Activated naive CD8-positive, alpha-beta T cell treated with anti-CD3 and anti-CD28 coated beads, Interleukin-2, amount 50 U/mL, for 24 hours (primary cell): ENCODE results near the gene GTF2E1.
A peak's percentile ranks its signal among the peaks of the same experiment; 100 is the strongest.
"Not testable (repeated sequence)": the region's sequence is repeated elsewhere in the genome, so short reads cannot be mapped to it uniquely, and the experiment has no call there.

Source experiments
- ATAC-seq: fragments of 150-1000 bp; cut with Tn5 transposase; one replicate; pipeline ENCODE4 v1.10.0; 2021
- DNase-seq: peaks from one replicate; pipeline ENCODE4 v3.0.0; 2021
- H3K27ac Mint-ChIP-seq: one replicate; pipeline ENCODE4 v1.8.0; 2021; ENCODE audit warnings: mild to moderate bottlenecking, mixed read lengths
- H3K27me3 Mint-ChIP-seq: one replicate; pipeline ENCODE4 v1.8.0; 2021; ENCODE audit warnings: mixed read lengths
- H3K36me3 Mint-ChIP-seq: one replicate; pipeline ENCODE4 v1.8.0; 2021; ENCODE audit warnings: low read depth, mixed read lengths
- H3K4me1 Mint-ChIP-seq: one replicate; pipeline ENCODE4 v1.8.0; 2021; ENCODE audit warnings: mixed read lengths
- H3K4me3 Mint-ChIP-seq: one replicate; pipeline ENCODE4 v1.8.0; 2021; ENCODE audit warnings: mild to moderate bottlenecking, moderate library complexity, mixed read lengths
- H3K9me3 Mint-ChIP-seq: one replicate; pipeline ENCODE4 v1.8.0; 2021; ENCODE audit warnings: mixed read lengths

Gene GTF2E1

DNA sequence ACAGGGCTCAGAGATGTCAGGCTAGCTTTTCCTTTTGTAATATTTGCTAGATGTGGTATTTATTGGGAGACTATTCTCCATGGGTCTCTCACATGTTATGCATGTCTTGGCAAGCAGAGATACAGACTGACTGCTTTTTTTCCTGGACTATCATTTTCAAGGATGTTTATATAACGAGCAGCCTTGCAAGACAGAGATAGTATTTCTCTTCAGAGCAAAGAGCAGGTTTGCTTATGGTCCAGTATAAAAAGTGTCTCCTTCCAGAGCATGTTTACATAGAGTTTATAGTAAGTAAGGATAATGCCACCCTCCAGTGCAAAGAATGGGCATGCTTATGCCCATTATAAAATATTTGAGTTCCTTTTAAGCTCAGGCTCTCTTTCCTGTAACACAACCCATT lies 24.6 kb downstream of the GTF2E1 start:
- ATAC-seq (no peak), DNase-seq (no peak)
- Mint-ChIP-seq H3K36me3 (peaks cover 8% of the 10 kb centered on the region), H3K9me3 (no peaks in the 10 kb centered on the region), H3K27me3 (no peaks in the 10 kb centered on the region), H3K4me1 (peaks cover 42% of the 10 kb centered on the region), H3K27ac (no peak overlapping the region), H3K4me3 (no peak overlapping the region)

- ATAC-seq, result no peak
- Mint-ChIP-seq H3K36me3 (peaks cover 12% of the 10 kb centered on the region), H3K9me3 (no peaks in the 10 kb centered on the region), H3K4me3 (no peak overlapping the region), H3K27ac (no peak overlapping the region), H3K4me1 (peaks cover 28% of the 10 kb centered on the region), H3K27me3 (no peaks in the 10 kb centered on the region)
- DNase-seq, result no peak
Measured at GRCh38 chr3:120769436-120769835, 26.9 kb downstream of the GTF2E1 start.

DNA sequence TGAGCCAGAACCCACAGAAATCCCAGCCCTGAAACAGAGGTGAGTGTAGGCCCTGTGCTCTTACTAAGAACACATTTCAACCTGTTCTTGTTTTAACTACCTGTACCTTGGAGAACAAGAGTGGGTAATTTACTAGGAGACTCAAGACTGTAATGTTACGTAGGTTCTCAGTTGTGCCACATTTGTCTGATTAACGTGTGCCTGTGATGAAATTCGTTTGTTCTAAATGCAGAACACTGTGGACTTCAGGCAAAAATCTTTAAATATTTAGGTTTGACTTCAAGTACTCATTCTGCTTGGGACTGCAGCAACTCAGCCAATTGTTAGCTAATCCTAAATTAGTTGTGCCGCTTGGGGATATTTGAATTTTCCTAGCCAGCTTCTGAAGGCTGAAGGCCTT lies 28.3 kb downstream of the GTF2E1 start:
- no peaks in the 10 kb centered on the region for H3K27me3 Mint-ChIP-seq
- H3K4me1 Mint-ChIP-seq, result peaks cover 19% of the 10 kb centered on the region
- H3K36me3 Mint-ChIP-seq, result peaks cover 12% of the 10 kb centered on the region
- no peak overlapping the region for H3K27ac Mint-ChIP-seq
- ATAC-seq (no peak), DNase-seq (no peak)
- H3K4me3 Mint-ChIP-seq, result no peak overlapping the region
- H3K9me3 Mint-ChIP-seq, result no peaks in the 10 kb centered on the region

GRCh38 chr3:120772081-120772480 lies 29.5 kb downstream of the GTF2E1 start:
- H3K27ac Mint-ChIP-seq, result no peak overlapping the region

GRCh38 chr3:120773932-120774331 lies 31.4 kb downstream of the GTF2E1 start:
- H3K27me3 Mint-ChIP-seq, result no peaks in the 10 kb centered on the region
- no peak overlapping the region for H3K27ac Mint-ChIP-seq
- H3K9me3 Mint-ChIP-seq, result no peaks in the 10 kb centered on the region
- peaks cover 16% of the 10 kb centered on the region for H3K36me3 Mint-ChIP-seq
- ATAC-seq (peak; percentile 96), DNase-seq (no peak)
- no peak overlapping the region for H3K4me3 Mint-ChIP-seq
- H3K4me1 Mint-ChIP-seq, result peaks cover 9% of the 10 kb centered on the region

More at GRCh38 chr3:120772081-120772480, 29.5 kb downstream of the GTF2E1 start:
- no peak overlapping the region for H3K4me3 Mint-ChIP-seq
- no peaks in the 10 kb centered on the region for H3K27me3 Mint-ChIP-seq
- ATAC-seq (no peak), DNase-seq (no peak)
- H3K36me3 Mint-ChIP-seq, result peaks cover 15% of the 10 kb centered on the region
- H3K9me3 Mint-ChIP-seq, result no peaks in the 10 kb centered on the region
- H3K4me1 Mint-ChIP-seq, result peaks cover 12% of the 10 kb centered on the region

DNA sequence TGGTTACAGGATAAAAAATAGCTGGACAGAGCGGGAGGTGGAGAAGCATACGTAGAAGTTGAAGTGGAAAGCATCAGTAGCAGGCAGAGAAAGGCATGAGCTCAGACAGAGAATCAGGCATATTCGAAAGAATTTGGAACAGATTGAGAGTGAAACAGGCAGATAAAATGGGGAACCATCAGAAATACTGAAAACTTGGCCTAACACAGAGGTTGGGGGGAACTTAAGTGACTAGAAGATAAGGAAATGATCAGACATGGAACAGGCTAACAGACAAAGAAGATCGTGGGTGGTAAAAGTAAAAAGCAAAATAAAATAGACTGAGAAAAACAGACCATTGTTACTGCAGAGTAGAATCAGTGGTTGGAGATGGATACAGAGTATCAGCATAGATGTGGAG lies 32.9 kb downstream of the GTF2E1 start:
- Mint-ChIP-seq H3K36me3 (peaks cover 23% of the 10 kb centered on the region), H3K27ac (no peak overlapping the region), H3K9me3 (no peaks in the 10 kb centered on the region), H3K27me3 (no peaks in the 10 kb centered on the region), H3K4me1 (peaks cover 6% of the 10 kb centered on the region), H3K4me3 (no peak overlapping the region)
- no peak for DNase-seq
- ATAC-seq, result no peak

- peaks cover 25% of the 10 kb centered on the region for H3K36me3 Mint-ChIP-seq
- no peak overlapping the region for H3K27ac Mint-ChIP-seq
- H3K27me3 Mint-ChIP-seq, result no peaks in the 10 kb centered on the region
- no peaks in the 10 kb centered on the region for H3K9me3 Mint-ChIP-seq
- H3K4me1 Mint-ChIP-seq, result peaks cover 4% of the 10 kb centered on the region
- H3K4me3 Mint-ChIP-seq, result no peak overlapping the region
- DNase-seq, result no peak
- no peak for ATAC-seq
Measured at GRCh38 chr3:120778776-120779175, 36.2 kb downstream of the GTF2E1 start.

- H3K27me3 Mint-ChIP-seq, result no peaks in the 10 kb centered on the region
- no peaks in the 10 kb centered on the region for H3K9me3 Mint-ChIP-seq
- peaks cover 32% of the 10 kb centered on the region for H3K36me3 Mint-ChIP-seq
- peaks cover 4% of the 10 kb centered on the region for H3K4me1 Mint-ChIP-seq
- no peak overlapping the region for H3K4me3 Mint-ChIP-seq
- ATAC-seq (no peak), DNase-seq (no peak)
- no peak overlapping the region for H3K27ac Mint-ChIP-seq
Measured at GRCh38 chr3:120780977-120781376, 38.4 kb downstream of the GTF2E1 start.

GRCh38 chr3:120785832-120786231 lies 43.3 kb downstream of the GTF2E1 start:
- H3K4me3 Mint-ChIP-seq, H3K4me1 Mint-ChIP-seq, H3K27me3 Mint-ChIP-seq, H3K9me3 Mint-ChIP-seq, H3K27ac Mint-ChIP-seq, DNase-seq, ATAC-seq: not testable (repeated sequence)
- H3K36me3 Mint-ChIP-seq, result peaks cover 22% of the 10 kb centered on the region

DNA sequence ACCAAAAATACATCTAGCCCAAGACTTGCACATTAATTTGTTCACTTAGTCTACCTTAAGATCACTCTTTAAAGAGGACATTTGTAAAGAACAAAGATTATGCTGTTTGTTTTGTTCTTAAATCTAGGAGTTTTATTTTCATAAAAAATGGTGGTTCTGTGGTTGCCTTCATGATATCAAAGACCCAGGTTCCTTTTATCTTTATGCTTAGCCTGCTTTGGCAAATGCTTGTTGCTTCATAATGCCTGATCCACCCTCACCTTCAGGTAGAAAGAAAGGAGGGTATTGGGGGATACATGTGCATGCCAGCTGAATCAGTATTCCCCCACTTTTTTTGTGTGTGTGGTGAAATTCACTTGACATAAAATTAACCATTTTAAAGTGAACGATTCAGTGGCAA lies 48.5 kb downstream of the GTF2E1 start:
- DNase-seq (no peak), ATAC-seq (no peak)
- peaks cover 3% of the 10 kb centered on the region for H3K4me1 Mint-ChIP-seq
- H3K4me3 Mint-ChIP-seq, result no peak overlapping the region
- H3K9me3 Mint-ChIP-seq, result no peaks in the 10 kb centered on the region
- H3K27me3 Mint-ChIP-seq, result no peaks in the 10 kb centered on the region
- H3K27ac Mint-ChIP-seq, result no peak overlapping the region
- no peaks in the 10 kb centered on the region for H3K36me3 Mint-ChIP-seq

- Mint-ChIP-seq H3K4me3 (no peak overlapping the region), H3K27me3 (no peaks in the 10 kb centered on the region), H3K27ac (no peak overlapping the region), H3K36me3 (no peaks in the 10 kb centered on the region), H3K9me3 (no peaks in the 10 kb centered on the region), H3K4me1 (peaks cover 3% of the 10 kb centered on the region)
- ATAC-seq, result no peak
- DNase-seq, result no peak
Measured at GRCh38 chr3:120791913-120792312, 49.4 kb downstream of the GTF2E1 start.

DNA sequence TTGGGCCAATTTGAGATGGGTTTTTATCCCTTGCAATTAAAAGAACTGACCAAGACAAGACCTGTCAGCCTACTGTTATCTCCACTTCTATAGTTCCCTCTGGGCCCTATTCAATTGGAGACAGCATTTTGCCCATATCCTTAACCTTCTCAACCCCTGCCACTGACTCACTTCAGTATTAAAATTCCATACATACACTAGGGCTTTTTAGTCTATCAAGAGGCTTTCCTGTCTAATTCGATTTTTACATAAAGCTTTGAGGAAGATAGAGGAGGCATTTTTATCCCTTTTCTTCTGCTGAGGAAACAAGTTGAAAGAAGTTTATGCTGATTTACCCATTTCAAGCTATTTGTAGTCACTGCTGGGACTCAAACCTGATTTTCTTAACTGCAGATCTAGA lies 51.1 kb downstream of the GTF2E1 start:
- Mint-ChIP-seq H3K27me3 (no peaks in the 10 kb centered on the region), H3K4me3 (no peak overlapping the region), H3K27ac (no peak overlapping the region), H3K9me3 (no peaks in the 10 kb centered on the region), H3K36me3 (no peaks in the 10 kb centered on the region), H3K4me1 (peaks cover 3% of the 10 kb centered on the region)
- DNase-seq, result no peak
- no peak for ATAC-seq

- Mint-ChIP-seq H3K4me1 (peaks cover 3% of the 10 kb centered on the region), H3K27ac (no peak overlapping the region), H3K4me3 (no peak overlapping the region), H3K36me3 (no peaks in the 10 kb centered on the region), H3K9me3 (no peaks in the 10 kb centered on the region), H3K27me3 (no peaks in the 10 kb centered on the region)
- peak; percentile 97 for ATAC-seq
- DNase-seq, result peak; percentile 86
Measured at GRCh38 chr3:120795017-120795648, 52.6 kb downstream of the GTF2E1 start.

DNA sequence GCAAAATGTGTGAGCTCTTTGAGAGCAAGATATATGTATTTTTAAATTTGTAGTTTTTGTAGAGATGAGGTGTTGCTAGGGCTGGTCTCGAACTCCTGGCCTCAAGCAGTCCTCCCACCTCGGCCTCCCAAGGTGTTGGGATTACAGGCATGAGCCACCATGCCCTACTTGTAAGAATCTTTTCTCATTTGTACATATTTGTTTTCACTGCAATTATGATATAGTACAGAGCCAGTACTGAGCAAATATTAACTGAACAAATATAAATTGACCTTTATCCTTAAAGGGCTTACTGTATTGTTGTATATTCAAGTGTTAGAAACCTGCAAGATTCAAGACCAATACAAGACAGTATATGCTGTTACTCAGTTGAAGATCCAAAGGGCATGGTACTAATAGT lies 53.4 kb downstream of the GTF2E1 start:
- no peak overlapping the region for H3K4me3 Mint-ChIP-seq
- ATAC-seq (no peak), DNase-seq (no peak)
- peaks cover 3% of the 10 kb centered on the region for H3K4me1 Mint-ChIP-seq
- H3K9me3 Mint-ChIP-seq, result no peaks in the 10 kb centered on the region
- no peaks in the 10 kb centered on the region for H3K27me3 Mint-ChIP-seq
- H3K36me3 Mint-ChIP-seq, result no peaks in the 10 kb centered on the region
- no peak overlapping the region for H3K27ac Mint-ChIP-seq

- ATAC-seq (no peak), DNase-seq (no peak)
- Mint-ChIP-seq H3K9me3 (no peaks in the 10 kb centered on the region), H3K4me3 (no peak overlapping the region), H3K4me1 (no peaks in the 10 kb centered on the region), H3K27ac (no peak overlapping the region), H3K27me3 (no peaks in the 10 kb centered on the region), H3K36me3 (no peaks in the 10 kb centered on the region)
Measured at GRCh38 chr3:120796976-120797375, 54.4 kb downstream of the GTF2E1 start.

GRCh38 chr3:120797857-120798256 lies 55.3 kb downstream of the GTF2E1 start:
- no peaks in the 10 kb centered on the region for H3K36me3 Mint-ChIP-seq
- H3K27me3 Mint-ChIP-seq, result no peaks in the 10 kb centered on the region
- no peak overlapping the region for H3K4me3 Mint-ChIP-seq
- no peak for ATAC-seq
- H3K9me3 Mint-ChIP-seq, result no peaks in the 10 kb centered on the region
- no peaks in the 10 kb centered on the region for H3K4me1 Mint-ChIP-seq
- no peak overlapping the region for H3K27ac Mint-ChIP-seq
- no peak for DNase-seq
